Activated T-cell treated with anti-CD3 and anti-CD28 coated beads for 1 hour (primary cell): ENCODE measurements around the gene ROR2.
"Not testable (repeated sequence)": the region's sequence is repeated elsewhere in the genome, so short reads cannot be mapped to it uniquely, and the experiment has no call there.

Source experiments
- DNase-seq: peaks from one replicate; pipeline ENCODE4 v3.0.0-alpha.2; 2020; ENCODE audit warnings: low read depth

Gene ROR2

DNA sequence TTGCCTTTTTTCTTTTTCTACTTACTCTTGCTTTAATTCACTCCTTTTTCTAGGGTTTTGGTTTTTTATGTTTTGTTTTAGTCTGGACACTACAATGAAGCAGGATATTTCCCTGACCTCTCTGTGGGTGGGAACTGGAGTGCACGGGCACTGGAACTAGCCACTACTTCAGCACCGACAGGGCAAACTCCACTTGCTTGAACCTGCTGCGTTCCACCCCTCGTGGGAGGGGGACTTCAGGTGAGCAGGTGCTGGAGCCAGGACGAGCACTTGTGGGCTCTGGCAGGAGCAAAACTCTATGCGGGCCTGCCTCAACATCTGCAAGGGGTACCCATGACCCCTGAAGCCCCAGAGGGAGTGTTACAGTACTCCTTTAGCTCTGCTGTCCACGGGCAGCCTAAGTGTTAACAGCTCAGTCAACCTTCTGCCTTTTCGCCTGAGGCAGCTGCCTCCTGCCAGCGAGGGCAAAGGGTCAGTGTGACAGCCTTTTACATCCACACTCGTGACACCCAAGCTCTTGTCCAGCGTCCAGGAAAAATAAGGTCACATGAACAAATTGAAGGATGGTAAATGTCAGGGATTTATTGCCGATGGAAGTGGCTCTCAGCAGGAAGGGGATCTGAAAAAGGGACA lies 382.3 kb downstream of the ROR2 start:
- DNase-seq = no peak

DNA sequence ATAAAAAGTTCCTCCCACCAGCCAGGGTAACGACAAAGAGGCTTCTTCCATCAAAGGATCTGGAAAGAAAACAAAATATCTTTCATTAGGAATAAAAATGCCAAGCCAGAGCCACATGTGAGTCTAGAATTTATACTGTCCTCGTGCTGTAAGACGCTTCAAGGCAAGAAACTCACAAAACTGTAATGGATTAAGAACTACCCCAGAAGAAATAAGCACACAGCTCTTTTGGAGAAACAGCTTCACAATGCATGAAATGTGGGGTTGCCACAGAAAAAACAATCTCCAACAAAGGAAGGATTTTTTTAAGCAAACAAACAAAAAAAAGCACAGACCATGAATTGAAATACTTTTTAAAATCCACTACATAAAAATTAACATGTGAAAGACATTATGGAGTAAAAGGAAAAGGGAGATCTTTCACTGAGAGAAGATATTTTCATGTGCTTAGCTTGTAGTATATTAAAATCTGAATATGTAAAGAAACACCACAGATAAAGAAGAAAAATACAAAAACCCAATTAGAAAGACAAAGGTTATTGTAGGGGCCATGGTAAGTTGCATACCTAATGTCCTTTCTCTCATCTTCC lies 385.9 kb downstream of the ROR2 start:
- no peak for DNase-seq

DNA sequence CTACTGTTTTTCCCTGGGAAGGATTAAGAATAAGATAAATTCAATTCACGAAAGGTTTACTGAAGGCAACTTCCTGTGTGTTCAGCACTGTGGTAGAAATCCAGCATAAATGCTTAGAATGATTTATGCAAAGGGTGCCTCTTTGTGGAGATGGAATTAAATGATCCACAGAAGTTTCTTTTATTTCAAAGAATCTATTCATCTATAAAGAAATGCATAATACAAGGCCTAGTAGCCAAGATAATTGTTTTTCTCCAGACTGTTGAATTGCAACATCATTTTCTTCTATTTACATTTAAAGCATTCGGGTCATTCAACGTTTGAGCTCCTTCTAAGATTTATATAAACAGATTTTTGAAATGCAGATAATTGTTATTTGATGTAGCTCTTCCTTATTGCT lies 387.6 kb downstream of the ROR2 start:
- DNase-seq = no peak

DNA sequence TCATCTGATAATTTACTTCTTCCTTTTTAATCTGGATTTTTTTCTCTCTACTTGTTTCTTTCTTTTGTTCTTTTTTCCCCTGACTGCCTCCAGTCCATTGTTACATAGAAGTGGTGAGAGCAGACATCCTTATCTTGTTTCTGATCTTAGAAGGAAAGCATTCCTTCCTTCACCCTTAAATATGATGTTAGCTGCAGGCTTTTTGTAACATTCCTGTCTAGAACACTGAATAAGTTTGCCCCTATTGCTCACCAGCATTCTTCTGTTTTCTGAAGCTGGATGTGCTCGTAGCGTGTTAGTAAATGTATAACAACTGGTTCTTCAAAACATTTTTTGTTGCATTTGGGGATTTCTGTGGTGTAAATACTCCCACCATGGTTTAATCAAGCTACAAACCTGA lies 389.7 kb downstream of the ROR2 start:
- no peak for DNase-seq

DNA sequence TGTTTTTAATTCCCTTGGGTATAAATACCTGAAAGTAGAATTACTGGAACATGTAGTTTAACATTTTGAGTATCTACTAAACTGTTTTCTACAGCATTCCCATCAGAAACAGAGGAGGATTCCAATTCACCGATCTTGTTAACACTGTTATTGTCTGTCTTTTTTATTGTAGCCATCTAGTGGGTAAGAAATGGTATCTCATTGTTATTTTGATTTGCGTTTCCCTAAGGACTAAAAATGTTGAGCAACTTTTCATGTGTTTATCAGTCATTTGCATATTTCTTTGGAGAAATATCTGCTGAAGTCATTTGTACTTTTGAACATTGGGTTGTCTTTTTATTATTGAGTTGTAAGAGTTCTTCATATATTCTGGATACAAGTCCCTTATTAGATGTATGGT lies 391.1 kb downstream of the ROR2 start:
- DNase-seq = no peak

DNA sequence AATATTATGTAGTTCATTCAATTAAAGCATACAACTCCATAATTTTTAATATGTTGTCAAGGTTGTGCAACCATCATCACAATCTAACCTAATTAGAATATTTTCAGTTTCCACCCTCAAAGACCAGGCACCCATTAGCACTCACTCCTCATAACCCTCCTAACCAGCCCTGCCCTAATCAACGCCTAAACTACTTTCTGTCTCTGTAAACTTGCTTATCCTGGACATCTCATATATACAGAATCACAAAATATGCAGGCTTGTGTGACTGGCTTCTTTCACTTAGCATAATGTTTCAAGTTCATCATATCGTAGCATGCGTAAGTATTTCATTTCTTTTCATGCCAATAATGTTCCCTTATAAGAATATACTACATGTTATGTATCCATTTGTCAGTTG lies 391.6 kb downstream of the ROR2 start:
- no peak for DNase-seq

DNA sequence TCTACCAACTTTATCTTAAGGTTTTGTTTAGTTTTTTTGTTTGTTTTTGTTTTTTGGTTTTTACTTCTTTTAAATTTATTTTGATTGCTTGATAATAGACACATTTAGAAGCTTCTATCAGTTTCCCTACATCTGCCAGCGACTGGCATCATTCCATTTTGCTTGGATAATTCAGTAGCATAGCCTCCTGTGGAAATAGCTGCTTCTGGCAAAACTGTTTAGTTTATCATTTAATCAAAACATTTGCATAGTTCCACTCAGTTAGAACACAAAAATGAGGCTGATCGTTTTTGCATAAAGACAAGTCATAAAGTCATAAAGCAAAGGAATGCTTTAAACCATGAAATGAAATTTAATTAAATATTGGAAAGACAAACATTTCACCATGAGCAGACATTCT lies 392.7 kb downstream of the ROR2 start:
- DNase-seq = no peak

DNA sequence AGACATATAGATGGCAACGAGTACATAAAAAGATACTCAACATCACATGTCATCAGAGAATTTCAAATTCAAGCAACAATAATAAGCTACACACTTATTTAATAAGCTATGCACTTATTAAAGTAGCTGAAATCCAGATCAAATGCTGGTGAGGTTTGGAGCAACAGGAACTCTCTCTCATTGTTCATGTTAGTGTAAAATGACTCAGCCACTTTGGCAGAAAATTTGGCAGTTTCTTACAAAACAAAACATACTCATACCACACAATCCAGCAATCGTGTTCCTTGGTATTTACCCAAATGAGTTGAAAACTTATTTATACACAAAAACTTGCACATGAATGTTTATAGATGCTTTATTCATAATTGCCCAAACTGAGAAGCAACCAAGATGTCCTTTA lies 394.9 kb downstream of the ROR2 start:
- no peak for DNase-seq

DNA sequence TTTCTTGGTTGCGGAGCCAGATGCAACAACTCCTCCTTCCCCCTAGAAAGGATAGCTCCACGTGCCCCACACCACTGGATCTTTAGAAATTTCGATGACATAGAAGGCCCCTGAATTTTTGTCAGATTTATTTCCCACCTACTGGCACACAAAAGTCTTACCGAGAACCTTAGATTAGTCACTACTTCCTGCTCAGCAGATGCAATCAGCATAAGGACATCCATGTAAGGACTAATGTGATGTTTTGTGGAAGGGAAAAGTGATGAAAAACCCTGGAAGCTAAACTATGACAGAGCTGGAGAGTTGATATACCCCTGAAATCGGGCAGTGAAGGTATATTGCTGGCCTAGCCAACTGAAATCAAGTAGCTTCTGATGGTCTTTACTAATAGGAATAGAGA lies 400.9 kb downstream of the ROR2 start:
- no peak for DNase-seq

DNA sequence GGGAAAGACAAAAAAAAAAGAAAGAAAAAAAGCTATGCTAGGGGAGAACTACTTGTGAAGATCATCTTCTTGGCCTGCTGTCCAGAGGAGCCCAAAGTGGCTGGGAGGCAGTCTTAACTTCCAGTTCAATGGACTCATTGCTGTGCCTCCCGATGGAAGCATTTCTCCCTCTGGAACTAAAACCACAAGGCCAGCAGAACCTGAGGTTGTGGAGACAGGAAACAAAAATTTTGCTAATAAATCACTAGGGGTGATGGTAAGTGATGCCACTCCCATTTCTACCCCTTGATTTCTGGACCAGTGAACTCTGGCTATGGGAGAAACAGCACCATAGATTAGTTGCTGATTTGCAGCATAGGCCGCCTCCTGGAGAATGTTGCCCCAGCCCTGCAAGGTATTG lies 402.9 kb downstream of the ROR2 start:
- DNase-seq = no peak

DNA sequence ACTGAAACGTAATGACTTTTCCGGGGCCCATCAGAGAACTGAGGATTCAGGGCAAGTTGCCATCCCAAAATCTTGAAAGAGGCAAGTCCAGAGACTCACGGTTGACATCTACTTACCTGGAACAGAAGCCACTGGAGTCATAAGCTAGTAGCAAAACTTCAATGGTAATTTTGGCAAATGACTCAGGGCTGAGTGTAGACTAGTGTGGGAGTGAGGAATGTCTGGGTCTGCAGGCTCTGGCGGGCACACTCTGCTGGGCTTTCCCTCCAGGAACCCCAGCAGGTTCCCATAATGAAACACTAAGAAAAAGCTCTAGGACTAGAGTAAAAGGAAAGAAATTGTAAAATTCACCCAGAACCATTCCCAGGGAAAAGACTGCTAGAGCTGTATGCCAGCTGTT lies 403.5 kb downstream of the ROR2 start:
- no peak for DNase-seq

DNA sequence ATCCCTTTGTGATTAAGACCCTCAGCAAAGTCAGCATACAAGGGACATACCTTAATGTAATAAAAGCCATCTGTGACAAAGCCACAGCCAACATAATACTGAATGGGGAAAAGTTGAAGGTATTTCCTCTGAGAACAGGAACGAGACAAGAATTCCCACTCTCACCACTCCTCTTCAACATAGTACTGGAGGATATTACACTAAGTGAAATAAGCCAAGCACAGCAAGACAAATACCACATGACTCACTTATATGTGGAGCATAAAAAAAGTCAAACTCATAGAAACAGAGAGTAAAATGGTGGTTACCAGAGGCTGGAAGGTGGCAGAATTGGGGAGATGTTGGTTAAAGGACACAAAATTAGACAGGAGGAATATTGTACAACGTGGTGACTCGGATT lies 408.3 kb downstream of the ROR2 start:
- DNase-seq = no peak

DNA sequence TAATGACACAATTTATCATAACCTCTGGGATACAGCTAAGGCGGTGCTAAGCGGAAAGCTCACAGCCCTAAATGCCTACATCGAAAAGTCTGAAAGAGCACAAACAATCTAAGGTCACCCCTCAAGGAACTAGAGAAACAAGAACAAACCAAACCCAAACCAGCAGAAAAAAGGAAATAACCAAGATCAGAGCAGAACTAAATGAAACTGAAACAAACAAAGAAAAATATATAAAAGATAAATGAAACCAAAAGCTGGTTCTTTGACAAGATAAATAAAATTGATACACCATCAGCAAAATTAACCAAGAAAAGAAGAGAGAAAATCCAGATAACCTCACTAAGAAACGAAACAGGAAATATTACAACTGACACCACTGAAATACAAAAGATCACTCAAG lies 409.5 kb downstream of the ROR2 start:
- DNase-seq = not testable (repeated sequence)

DNA sequence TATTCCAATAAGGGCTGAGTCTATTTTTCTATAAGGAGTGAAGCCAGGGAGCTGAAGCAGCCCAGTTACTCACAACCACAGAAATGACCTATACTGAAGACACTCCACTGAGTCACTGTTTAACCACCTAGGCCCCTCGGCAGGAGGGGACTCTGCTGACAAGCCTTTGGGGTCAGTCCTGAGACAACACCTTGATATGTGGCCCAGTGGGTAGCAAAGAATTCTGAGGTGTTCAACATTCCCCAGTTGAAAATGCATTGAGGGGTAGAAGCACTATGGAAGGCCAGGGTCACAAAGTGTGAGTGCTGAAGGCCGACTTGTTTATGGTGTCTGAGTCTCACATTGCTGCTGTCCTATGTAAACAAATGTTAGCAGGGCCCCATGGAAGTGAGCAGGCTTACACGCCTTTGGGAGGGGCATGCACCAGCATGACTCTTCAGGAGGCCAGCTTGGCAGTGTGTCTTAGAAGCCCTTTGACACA lies 413.8 kb downstream of the ROR2 start:
- no peak for DNase-seq

DNA sequence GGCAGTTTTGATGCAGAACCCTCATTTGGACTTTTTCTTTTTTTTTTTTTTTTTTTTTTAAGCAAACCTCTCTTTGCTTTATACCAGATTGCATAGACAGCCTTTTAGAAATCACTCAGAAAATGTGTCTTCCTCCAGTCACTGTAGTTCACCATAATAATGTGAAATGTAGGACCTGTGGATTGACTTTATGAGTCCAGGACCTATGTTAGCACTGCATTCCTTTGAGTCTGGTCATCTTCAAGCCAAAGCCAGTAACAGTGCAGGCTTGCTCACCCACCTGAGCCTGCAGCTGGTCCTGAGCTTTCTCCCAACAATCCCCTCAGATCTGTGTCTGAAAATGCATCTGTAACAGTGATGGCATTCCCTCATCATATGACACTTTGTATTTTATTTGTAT lies 415.7 kb downstream of the ROR2 start:
- no peak for DNase-seq

DNA sequence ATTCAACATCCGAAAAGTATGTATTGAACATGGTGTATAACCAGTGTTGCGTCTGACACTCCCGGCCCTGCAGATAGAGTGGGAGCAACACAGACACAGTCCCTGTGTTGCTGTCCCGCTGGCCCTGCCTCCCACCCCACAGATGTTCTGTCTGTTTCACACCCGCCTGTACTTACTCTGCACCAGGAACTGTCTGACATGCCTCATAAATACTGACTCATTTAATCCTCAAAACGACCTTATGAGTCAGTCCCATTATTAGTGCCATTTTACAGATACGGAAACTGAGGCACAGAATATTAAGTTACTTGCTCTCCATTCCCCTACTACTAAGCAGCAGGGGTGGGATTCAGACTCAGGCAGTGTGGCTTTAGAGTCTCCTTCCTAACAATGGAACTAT lies 416.6 kb downstream of the ROR2 start:
- DNase-seq = no peak

DNA sequence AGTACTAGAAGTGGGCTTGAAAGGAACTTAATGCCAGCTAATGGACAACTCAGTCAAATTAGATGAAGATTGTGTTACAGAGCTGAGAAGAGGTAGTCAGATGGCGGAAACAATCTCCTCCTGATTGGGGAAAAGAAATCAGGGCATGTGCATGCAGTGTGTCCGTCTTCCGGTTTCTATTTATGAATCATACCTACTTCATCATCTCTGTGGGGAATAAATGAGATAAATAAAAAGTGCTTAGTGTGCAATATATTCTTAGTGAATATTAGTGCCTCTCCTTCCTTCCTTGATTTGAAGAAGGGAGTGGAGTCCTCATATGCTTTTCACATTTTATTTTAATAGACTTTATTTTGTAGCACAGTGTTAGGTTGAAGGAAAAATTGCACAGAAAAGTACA lies 417.7 kb downstream of the ROR2 start:
- no peak for DNase-seq

DNA sequence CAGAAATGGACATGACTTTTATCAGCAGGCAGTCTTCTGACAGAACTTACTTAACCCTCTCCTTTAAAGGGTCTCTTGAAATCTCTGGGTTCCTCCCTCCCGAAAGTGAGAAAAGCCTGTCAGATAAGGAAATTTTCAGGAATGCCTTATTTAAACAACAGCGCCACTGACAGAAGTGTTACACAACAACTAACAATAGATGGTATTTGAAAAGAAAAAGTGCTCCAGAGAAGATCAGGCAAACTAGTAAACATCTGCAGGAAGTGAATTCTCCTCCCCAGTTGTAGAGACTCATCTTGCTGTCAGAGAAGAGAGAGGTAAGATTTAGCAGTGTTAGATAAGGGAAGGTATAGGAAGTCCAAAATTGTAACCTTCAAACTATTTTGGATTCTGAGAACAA lies 419.2 kb downstream of the ROR2 start:
- DNase-seq = no peak

DNA sequence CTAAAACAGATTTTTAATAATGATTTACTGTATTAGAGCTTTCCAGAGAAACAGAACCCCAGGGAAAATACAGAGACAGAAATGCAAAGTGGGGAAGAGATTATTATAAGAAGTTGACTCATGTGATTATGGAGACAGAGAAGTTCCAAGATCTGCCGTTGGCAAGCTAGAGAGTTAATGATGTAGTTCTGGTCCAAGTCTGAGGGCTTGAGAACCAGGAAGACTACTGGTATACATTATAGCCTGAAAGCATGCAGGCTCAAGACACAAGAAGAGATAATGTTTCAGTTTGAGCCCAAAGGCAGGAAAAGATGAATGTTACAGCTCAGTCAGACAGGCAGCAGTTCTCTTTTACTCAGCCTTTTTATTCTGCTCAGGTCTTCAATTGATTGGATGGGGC lies 427.5 kb downstream of the ROR2 start:
- DNase-seq = no peak

DNA sequence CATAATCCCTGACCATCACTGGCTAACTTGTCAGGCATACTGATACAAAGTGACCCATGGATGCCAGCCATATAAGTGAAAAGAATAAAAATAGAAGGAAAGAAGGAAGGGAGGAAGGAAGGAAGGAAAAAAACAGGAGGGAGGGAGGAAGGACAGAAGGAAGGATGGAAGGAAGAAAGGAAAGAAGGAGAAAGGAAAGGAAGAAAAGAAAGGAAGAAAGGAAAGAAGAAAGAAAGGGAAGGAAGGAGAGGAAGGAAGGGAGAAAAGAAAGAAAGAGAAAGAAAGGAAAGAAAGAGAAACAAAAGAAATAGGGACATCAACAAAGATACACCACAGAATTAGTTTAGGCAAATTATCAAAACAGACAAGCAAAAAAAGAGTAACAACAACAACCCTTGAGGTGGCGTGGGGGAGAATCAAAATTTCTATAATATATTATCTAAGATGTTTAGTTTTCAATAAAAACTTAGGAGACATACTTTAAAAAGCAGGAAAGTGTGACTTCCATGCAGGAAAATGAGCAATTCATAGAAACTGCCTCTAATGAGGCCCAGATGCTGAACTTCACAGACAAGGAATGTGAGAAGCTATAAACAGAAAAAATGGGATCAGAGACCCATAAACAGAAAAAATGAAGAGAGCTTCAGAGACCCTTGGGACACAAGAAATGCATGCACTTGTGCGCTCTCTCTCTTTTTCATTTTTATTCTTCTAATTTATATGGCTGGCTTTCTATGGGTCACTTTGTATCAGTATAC lies 430.3 kb downstream of the ROR2 start:
- no peak for DNase-seq

DNA sequence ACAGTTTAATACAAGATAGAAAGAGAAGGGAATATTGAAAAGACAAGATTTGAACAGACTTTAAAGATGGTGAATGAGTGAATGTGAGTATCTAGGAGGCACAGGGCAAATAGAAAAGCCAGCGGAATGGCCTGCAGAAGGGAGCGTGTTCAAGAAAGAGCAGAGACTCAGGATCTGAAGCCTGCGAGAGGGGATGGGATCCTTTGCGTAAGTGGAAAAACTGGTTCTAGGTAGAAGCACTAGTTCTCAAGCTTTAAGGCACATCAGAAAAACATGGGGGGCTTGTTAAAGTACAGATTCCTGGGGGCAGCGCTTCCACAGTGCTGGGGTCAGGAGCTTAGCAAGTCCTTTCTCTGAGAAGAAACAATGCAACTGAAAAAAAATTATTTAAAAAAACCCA lies 431.6 kb downstream of the ROR2 start:
- no peak for DNase-seq

DNA sequence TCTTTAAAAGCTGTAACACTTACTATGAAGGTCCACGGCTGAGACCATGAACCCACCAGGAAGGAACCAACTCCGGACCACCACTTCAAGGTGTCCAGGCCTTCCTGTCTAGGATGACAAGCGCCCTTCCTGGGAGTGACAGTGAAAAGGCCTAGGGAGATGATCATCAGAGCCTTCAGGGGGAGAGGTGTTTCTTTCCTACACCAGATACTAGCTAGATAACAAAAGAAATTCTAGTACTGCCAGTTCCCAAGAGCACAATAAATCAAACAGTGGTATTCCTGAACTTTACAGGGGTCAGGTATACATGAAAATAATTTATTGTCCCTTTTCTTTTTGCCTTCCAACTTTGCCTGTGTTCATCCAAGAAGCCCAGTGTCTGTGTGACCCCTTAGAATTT lies 432.2 kb downstream of the ROR2 start:
- no peak for DNase-seq

DNA sequence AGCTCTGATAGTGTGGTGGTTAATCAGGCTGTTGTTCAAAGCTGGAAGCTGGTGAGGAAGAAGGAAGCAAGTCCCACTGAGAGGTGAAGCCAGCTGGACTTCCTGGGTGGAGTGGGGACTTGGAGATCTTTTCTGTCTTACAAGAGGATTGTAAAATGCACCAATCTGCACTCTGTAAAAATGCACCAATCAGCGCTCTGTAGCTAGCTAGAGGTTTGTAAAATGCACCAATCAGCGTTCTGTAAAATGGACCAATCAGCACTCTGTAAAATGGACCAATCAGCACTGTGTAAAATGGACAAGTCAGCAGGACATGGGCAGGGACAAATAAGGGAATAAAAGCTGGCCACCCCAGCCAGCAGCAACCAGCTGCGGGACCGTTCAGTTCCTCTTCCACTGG lies 432.7 kb downstream of the ROR2 start:
- DNase-seq = not testable (repeated sequence)

DNA sequence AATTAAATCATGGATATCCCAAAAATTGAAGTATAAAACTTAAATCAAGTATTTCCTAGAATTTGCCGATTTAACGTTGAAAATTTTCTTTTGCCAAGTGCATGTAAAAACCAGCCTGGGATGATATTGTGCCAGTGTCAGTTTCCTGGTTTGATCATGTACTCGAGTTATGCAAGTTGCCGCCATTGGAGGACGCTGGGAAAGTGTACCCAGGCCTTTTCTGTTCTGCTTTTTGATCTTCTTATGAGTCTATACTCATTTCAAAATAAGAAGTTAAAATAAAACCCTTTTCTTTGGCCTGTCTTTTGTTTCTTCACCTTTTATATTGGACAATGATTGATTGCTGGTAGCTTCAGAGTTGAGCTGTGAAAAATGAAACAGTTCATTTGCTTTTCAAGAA lies 433.3 kb downstream of the ROR2 start:
- DNase-seq = no peak
